H9 (cell line): ENCODE results near the gene DNASE1L2. TPM values are rescaled to one million over a fixed set of nuclear protein-coding genes. Genes with fewer than 3 reads are reported as not detected.
A peak's percentile ranks its signal among the peaks of the same experiment; 100 is the strongest.

Source experiments
- DNase-seq: peaks from one replicate; pipeline ENCODE4 v3.0.0-alpha.2; 2017
- H2AFZ ChIP-seq: one replicate; pipeline ENCODE4 v1.6.1; 2013; ENCODE audit warnings: mild to moderate bottlenecking, low read length, control low read depth, moderate library complexity
- H2AK5ac ChIP-seq: 2 replicates; pipeline ENCODE4 v1.6.1; 2013; ENCODE audit warnings: low read length, control low read depth, mixed read lengths; ENCODE audit not compliant: insufficient read length
- H2BK120ac ChIP-seq: one replicate; pipeline ENCODE4 v1.6.1; 2013; ENCODE audit warnings: low read depth, mild to moderate bottlenecking, low read length, control low read depth, inconsistent platforms; ENCODE audit not compliant: poor library complexity, severe bottlenecking
- H2BK12ac ChIP-seq: 2 replicates; pipeline ENCODE4 v1.6.1; 2013; ENCODE audit warnings: low read length, control low read depth, mixed read lengths, low read depth; ENCODE audit not compliant: insufficient read length
- H2BK15ac ChIP-seq: 2 replicates; pipeline ENCODE4 v1.6.1; 2013; ENCODE audit warnings: low read depth, low read length, control low read depth
- H2BK20ac ChIP-seq: one replicate; pipeline ENCODE4 v1.6.1; 2013; ENCODE audit warnings: low read depth, mild to moderate bottlenecking, low read length, control low read depth, inconsistent platforms; ENCODE audit not compliant: poor library complexity, severe bottlenecking
- H2BK5ac ChIP-seq: 2 replicates; pipeline ENCODE4 v1.6.1; 2013; ENCODE audit warnings: low read length, control low read depth, mixed read lengths; ENCODE audit not compliant: insufficient read length
- H3K14ac ChIP-seq: 2 replicates; pipeline ENCODE4 v1.6.1; 2013; ENCODE audit warnings: low read length, control low read depth; ENCODE audit not compliant: insufficient read depth
- H3K18ac ChIP-seq: 2 replicates; pipeline ENCODE4 v1.6.1; 2013; ENCODE audit warnings: low read depth, mild to moderate bottlenecking, mixed read lengths, low read length, control low read depth; ENCODE audit not compliant: insufficient read length
- H3K23ac ChIP-seq: 2 replicates; pipeline ENCODE4 v1.6.1; 2013; ENCODE audit warnings: low read length, control low read depth, mixed read lengths, low read depth; ENCODE audit not compliant: insufficient read length
- H3K23me2 ChIP-seq: 2 replicates; pipeline ENCODE4 v1.6.1; 2013; ENCODE audit warnings: low read depth, mild to moderate bottlenecking, mixed read lengths, low read length, control low read depth; ENCODE audit not compliant: insufficient read length, poor library complexity, severe bottlenecking
- H3K27ac ChIP-seq: 2 replicates; pipeline ENCODE4 v1.5.1; 2013; ENCODE audit warnings: low read length, control low read depth, mixed read lengths, low read depth; ENCODE audit not compliant: insufficient read length
- H3K27me3 ChIP-seq: 2 replicates; pipeline ENCODE4 v1.6.1; 2013; ENCODE audit warnings: low read length, control low read depth, inconsistent platforms; ENCODE audit not compliant: insufficient read depth
- H3K4ac ChIP-seq: 2 replicates; pipeline ENCODE4 v1.6.1; 2013; ENCODE audit warnings: low read depth, mild to moderate bottlenecking, control low read depth, inconsistent platforms, low read length, moderate library complexity
- H3K4me1 ChIP-seq: 2 replicates; pipeline ENCODE4 v1.6.1; 2013; ENCODE audit warnings: low read length, control low read depth, inconsistent platforms; ENCODE audit not compliant: insufficient read depth
- H3K4me2 ChIP-seq: 2 replicates; pipeline ENCODE4 v1.6.1; 2013; ENCODE audit warnings: low read length, control low read depth, mixed read lengths; ENCODE audit not compliant: insufficient read length, insufficient read depth
- H3K56ac ChIP-seq: 2 replicates; pipeline ENCODE4 v1.6.1; 2013; ENCODE audit warnings: low read depth, mild to moderate bottlenecking, mixed read lengths, low read length, control low read depth; ENCODE audit not compliant: insufficient read length
- H3K79me1 ChIP-seq: 2 replicates; pipeline ENCODE4 v1.6.1; 2013; ENCODE audit warnings: low read depth, mild to moderate bottlenecking, moderate library complexity, low read length, control low read depth, inconsistent platforms; ENCODE audit not compliant: insufficient read depth, poor library complexity, severe bottlenecking
- H3K79me2 ChIP-seq: 2 replicates; pipeline ENCODE4 v1.6.1; 2013; ENCODE audit warnings: low read length, control low read depth, inconsistent platforms; ENCODE audit not compliant: insufficient read depth
- H3K9ac ChIP-seq: 2 replicates; pipeline ENCODE4 v1.6.1; 2013; ENCODE audit warnings: low read length, control low read depth, mixed read lengths; ENCODE audit not compliant: insufficient read length; ENCODE audit errors: extremely low read depth
- H3K9me3 ChIP-seq: one replicate; pipeline ENCODE4 v1.6.1; 2013; ENCODE audit warnings: low read depth, low read length, inconsistent platforms; ENCODE audit not compliant: control insufficient read depth
- H3T11ph ChIP-seq: one replicate; pipeline ENCODE4 v1.6.1; 2013; ENCODE audit warnings: mild to moderate bottlenecking, low read length, control low read depth, inconsistent platforms
- H4K20me1 ChIP-seq: one replicate; pipeline ENCODE4 v1.6.1; 2013; ENCODE audit not compliant: control insufficient read depth, insufficient read length, insufficient read depth
- H4K5ac ChIP-seq: 2 replicates; pipeline ENCODE4 v1.6.1; 2013; ENCODE audit warnings: low read depth, mild to moderate bottlenecking, mixed read lengths, low read length, control low read depth; ENCODE audit not compliant: insufficient read length
- H4K8ac ChIP-seq: replicated peaks from 2 replicates; pipeline ENCODE4 v1.6.1; 2013; ENCODE audit warnings: low read length, control low read depth, mixed read lengths, low read depth; ENCODE audit not compliant: insufficient read length
- H4K91ac ChIP-seq: 2 replicates; pipeline ENCODE4 v1.6.1; 2013; ENCODE audit warnings: low read depth, mild to moderate bottlenecking, moderate library complexity, mixed read lengths, low read length, control low read depth; ENCODE audit not compliant: insufficient read length
- H3K27ac Mint-ChIP-seq, 3 experiments: 2 replicates in 2 of 3; 3 replicates in 1 of 3; pipeline ENCODE4 v1.8.0; 2020 to 2021; ENCODE audit warnings: mixed read lengths in 3 of 3, mild to moderate bottlenecking in 1 of 3, moderate library complexity in 1 of 3
- H3K27me3 Mint-ChIP-seq: 2 replicates; pipeline ENCODE4 v1.8.0; 2021; ENCODE audit warnings: low read depth, mild to moderate bottlenecking, moderate library complexity, mixed read lengths
- H3K36me3 Mint-ChIP-seq, 3 experiments: 2 replicates in 2 of 3; 3 replicates in 1 of 3; pipeline ENCODE4 v1.8.0; 2020 to 2021; ENCODE audit warnings: low read depth in 3 of 3, mixed read lengths in 3 of 3; ENCODE audit not compliant: insufficient read depth in 1 of 3
- H3K4me1 Mint-ChIP-seq, 2 experiments: 2 replicates each; pipeline ENCODE4 v1.8.0; 2020; ENCODE audit warnings: mixed read lengths in 2 of 2
- H3K4me3 Mint-ChIP-seq, 2 experiments: 2 replicates in 1 of 2; 3 replicates in 1 of 2; pipeline ENCODE4 v1.8.0; 2020 to 2021; ENCODE audit warnings: mild to moderate bottlenecking in 2 of 2, mixed read lengths in 2 of 2, moderate library complexity in 1 of 2
- H3K9me3 Mint-ChIP-seq, 2 experiments: 2 replicates in 1 of 2; 3 replicates in 1 of 2; pipeline ENCODE4 v1.8.0; 2020; ENCODE audit warnings: mild to moderate bottlenecking in 2 of 2, mixed read lengths in 2 of 2, moderate library complexity in 1 of 2
- WGBS: extraction: QIAGEN DNeasy Blood & Tissue Kit; methylation state at CpG from one replicate; pipeline ENCODE4 v1.1.7; 2013; ENCODE audit warnings: missing lambda C conversion rate, low lambda C conversion rate, mixed read lengths; ENCODE audit not compliant: insufficient read length; ENCODE audit errors: extremely low coverage; 5-methylcytosine and 5-hydroxymethylcytosine counted together
- total RNA-seq: library from RNA; stranded (reverse); gene quantifications from 2 replicates; pipeline ENCODE4 v1.2.1, GENCODE V29; 2021
- TF ChIP-seq, protein P1 (sequence below): fragments of 200-600 bp; sonication (generic); conservative IDR thresholded peaks from 3 replicates; pipeline ENCODE4 v1.8.0; 2021; ENCODE audit warnings: antibody characterized with exemption, mild to moderate bottlenecking

DNASE1L2 gene
- total RNA-seq, 1 experiment from 2014 or later: 2.5 TPM

- 0 out of 5 replicates have a peak overlapping the region, but pooled peaks of 1 of the 2 experiments have one; percentile 42 for H3K4me3 Mint-ChIP-seq
- no peak overlapping the region for H4K91ac ChIP-seq
- no peak overlapping the region for H3K4me2 ChIP-seq
- no peaks in the 10 kb centered on the region for H3K79me2 ChIP-seq
- peaks cover 13% of the 10 kb centered on the region for H3K23me2 ChIP-seq
- H2AFZ ChIP-seq: no peak overlapping the region
- H3K27ac Mint-ChIP-seq: no peak overlapping the region
- TF ChIP-seq, protein P1, sequence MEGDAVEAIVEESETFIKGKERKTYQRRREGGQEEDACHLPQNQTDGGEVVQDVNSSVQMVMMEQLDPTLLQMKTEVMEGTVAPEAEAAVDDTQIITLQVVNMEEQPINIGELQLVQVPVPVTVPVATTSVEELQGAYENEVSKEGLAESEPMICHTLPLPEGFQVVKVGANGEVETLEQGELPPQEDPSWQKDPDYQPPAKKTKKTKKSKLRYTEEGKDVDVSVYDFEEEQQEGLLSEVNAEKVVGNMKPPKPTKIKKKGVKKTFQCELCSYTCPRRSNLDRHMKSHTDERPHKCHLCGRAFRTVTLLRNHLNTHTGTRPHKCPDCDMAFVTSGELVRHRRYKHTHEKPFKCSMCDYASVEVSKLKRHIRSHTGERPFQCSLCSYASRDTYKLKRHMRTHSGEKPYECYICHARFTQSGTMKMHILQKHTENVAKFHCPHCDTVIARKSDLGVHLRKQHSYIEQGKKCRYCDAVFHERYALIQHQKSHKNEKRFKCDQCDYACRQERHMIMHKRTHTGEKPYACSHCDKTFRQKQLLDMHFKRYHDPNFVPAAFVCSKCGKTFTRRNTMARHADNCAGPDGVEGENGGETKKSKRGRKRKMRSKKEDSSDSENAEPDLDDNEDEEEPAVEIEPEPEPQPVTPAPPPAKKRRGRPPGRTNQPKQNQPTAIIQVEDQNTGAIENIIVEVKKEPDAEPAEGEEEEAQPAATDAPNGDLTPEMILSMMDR: no peak
- no peak overlapping the region for H2BK12ac ChIP-seq
- H3K14ac ChIP-seq: no peak overlapping the region
- H4K5ac ChIP-seq: no peak overlapping the region
- no peak overlapping the region for H2BK15ac ChIP-seq
- peaks cover 2% of the 10 kb centered on the region; the same call in 1 of the 2 replicates for H3K27me3 ChIP-seq
- no peak overlapping the region for H2BK120ac ChIP-seq
- H3K27ac ChIP-seq: no peak overlapping the region
- no peaks in the 10 kb centered on the region for H3K4me1 ChIP-seq
- H2BK20ac ChIP-seq: no peak overlapping the region
- peaks cover 2 to 24% (median 8%) of the 10 kb centered on the region in 3 experiments; a peak in 6 of 7 replicates for H3K36me3 Mint-ChIP-seq
- H2AK5ac ChIP-seq: no peak overlapping the region
- H3K4ac ChIP-seq: no peak overlapping the region
- H3K27me3 Mint-ChIP-seq: peaks cover 16% of the 10 kb centered on the region
- H3K56ac ChIP-seq: no peak overlapping the region
- no peaks in the 10 kb centered on the region for H4K20me1 ChIP-seq
- no peak overlapping the region for H3K23ac ChIP-seq
- WGBS: no CpG with 5 or more reads among the region's 28 CpGs
- H3K4me1 Mint-ChIP-seq: peaks cover 0 to 3% of the 10 kb centered on the region in 2 experiments; a peak in 1 of 4 replicates
- DNase-seq: no peak
- no peak overlapping the region for H4K8ac ChIP-seq
- no peak overlapping the region for H3K18ac ChIP-seq
- no peaks in the 10 kb centered on the region for H3K9me3 ChIP-seq
- H3K79me1 ChIP-seq: no peaks in the 10 kb centered on the region
- no peak overlapping the region for H3K9ac ChIP-seq
- H3T11ph ChIP-seq: no peak overlapping the region
- H2BK5ac ChIP-seq: no peak overlapping the region
- no peaks in the 10 kb centered on the region for H3K9me3 Mint-ChIP-seq
Measured at GRCh38 chr16:2235234-2235651, 1.0 kb upstream of the DNASE1L2 start.
